Measurements from ENCODE around the gene E2F1.

E2F1 gene

GRCh38 chr20:33676121-33676520 lies 10.1 kb downstream of the E2F1 start:
- 0 out of 2 replicates have a peak overlapping the region, but pooled peaks have one; percentile 6 for H3K4me2 ChIP-seq (ENCODE audit: low read length)
- H3K79me2 ChIP-seq (ENCODE audit: control insufficient read depth, low read length), result peaks cover 33% of the 10 kb centered on the region
- no peak for TF ChIP-seq CTCF (IDR thresholded peaks at IDR 0.05; ENCODE audit: low read depth, low read length, poor library complexity, severe bottlenecking)
- no peak for TF ChIP-seq EZH2phosphoT487 (IDR thresholded peaks at IDR 0.05; ENCODE audit: borderline replicate concordance, low read length)
- H3F3A ChIP-seq (ENCODE audit: control insufficient read depth, insufficient read depth), result peaks cover 39% of the 10 kb centered on the region
- H3K9me2 ChIP-seq (replicated peaks; ENCODE audit: control insufficient read depth, low read length), result no peaks in the 10 kb centered on the region
- H3K36me3 ChIP-seq (ENCODE audit: control insufficient read depth, low read length), result peaks cover 65% of the 10 kb centered on the region
- H3K27me3 ChIP-seq (ENCODE audit: control insufficient read depth, low read length), result no peaks in the 10 kb centered on the region
- H3K4me3 ChIP-seq (ENCODE audit: low read length), result no peak overlapping the region
- no peaks in the 10 kb centered on the region for H3K9me3 ChIP-seq (ENCODE audit: control insufficient read depth, insufficient read depth, low read length)
- peaks cover 55% of the 10 kb centered on the region for H3K4me1 ChIP-seq (ENCODE audit: control insufficient read depth, low read length)
- H3K27ac ChIP-seq (ENCODE audit: low read depth, low read length), result peak overlapping the region; percentile 40; the same call in 1 of the 2 replicates
- H4K20me1 ChIP-seq (ENCODE audit: control insufficient read depth, insufficient read depth, low read depth, low read length), result peaks cover 16% of the 10 kb centered on the region; the same call in 1 of the 2 replicates

GRCh38 chr20:33675136-33675959 lies 10.8 kb downstream of the E2F1 start:
- peak overlapping the region; percentile 40 for H3K27ac ChIP-seq (ENCODE audit: low read depth, low read length)
- peaks cover 35% of the 10 kb centered on the region for H3F3A ChIP-seq (ENCODE audit: control insufficient read depth, insufficient read depth)
- no peak for TF ChIP-seq EZH2phosphoT487 (IDR thresholded peaks at IDR 0.05; ENCODE audit: borderline replicate concordance, low read length)
- H3K36me3 ChIP-seq (ENCODE audit: control insufficient read depth, low read length), result peaks cover 57% of the 10 kb centered on the region
- H3K9me2 ChIP-seq (replicated peaks; ENCODE audit: control insufficient read depth, low read length), result no peaks in the 10 kb centered on the region
- H3K4me1 ChIP-seq (ENCODE audit: control insufficient read depth, low read length), result peaks cover 48% of the 10 kb centered on the region
- H3K9me3 ChIP-seq (ENCODE audit: control insufficient read depth, insufficient read depth, low read length), result no peaks in the 10 kb centered on the region
- H3K79me2 ChIP-seq (ENCODE audit: control insufficient read depth, low read length), result peaks cover 25% of the 10 kb centered on the region
- peak overlapping the region; percentile 63 for H3K4me2 ChIP-seq (ENCODE audit: low read length)
- H3K27me3 ChIP-seq (ENCODE audit: control insufficient read depth, low read length), result no peaks in the 10 kb centered on the region
- H3K4me3 ChIP-seq (ENCODE audit: low read length), result peak overlapping the region; percentile 84
- H4K20me1 ChIP-seq (ENCODE audit: control insufficient read depth, insufficient read depth, low read depth, low read length), result peaks cover 10% of the 10 kb centered on the region; the same call in 1 of the 2 replicates

GRCh38 chr20:33674294-33675135 lies 11.7 kb downstream of the E2F1 start, which contains the start of gene NECAB3:
NECAB3 (minus strand) TSS chr20:33674428; CDS start chr20:33674352, 76 bp downstream.
- Histone ChIP-seq H3K79me2 (ENCODE audit: control insufficient read depth, low read length) (peaks cover 17% of the 10 kb centered on the region), H3K9me3 (ENCODE audit: control insufficient read depth, insufficient read depth, low read length) (no peaks in the 10 kb centered on the region), H3K36me3 (ENCODE audit: control insufficient read depth, low read length) (peaks cover 49% of the 10 kb centered on the region), H4K20me1 (ENCODE audit: control insufficient read depth, insufficient read depth, low read depth, low read length) (peaks cover 7% of the 10 kb centered on the region; the same call in 1 of the 2 replicates), H3F3A (ENCODE audit: control insufficient read depth, insufficient read depth) (peaks cover 37% of the 10 kb centered on the region), H3K4me2 (ENCODE audit: low read length) (peak within 1 kb of the TSS; percentile 93), H3K27ac (ENCODE audit: low read depth, low read length) (peak within 1 kb of the TSS; percentile 40), H3K27me3 (ENCODE audit: control insufficient read depth, low read length) (no peaks in the 10 kb centered on the region), H3K9me2 (replicated peaks; ENCODE audit: control insufficient read depth, low read length) (no peaks in the 10 kb centered on the region), H3K4me1 (ENCODE audit: control insufficient read depth, low read length) (peaks cover 42% of the 10 kb centered on the region), H3K4me3 (ENCODE audit: low read length) (peak within 1 kb of the TSS; percentile 84)
- TF ChIP-seq CTCF (IDR thresholded peaks at IDR 0.05; ENCODE audit: low read depth, low read length, poor library complexity, severe bottlenecking) (no peak), EZH2phosphoT487 (IDR thresholded peaks at IDR 0.05; ENCODE audit: borderline replicate concordance, low read length) (no peak)

Data from DOHH2 (cell line).